ENCODE data around the gene SUCNR1. TPM values are rescaled to one million over a fixed set of nuclear protein-coding genes. Genes with fewer than 3 reads are reported as not detected.
"Not testable (repeated sequence)": the region's sequence is repeated elsewhere in the genome, so short reads cannot be mapped to it uniquely, and the experiment has no call there.

Gene SUCNR1
- total RNA-seq, 1 experiment from 2014 or later = not detected

- H3K4me3 ChIP-seq = no peak overlapping the region
- H3K27me3 ChIP-seq = no peaks in the 10 kb centered on the region
- DNase-seq = no peak
- no peaks in the 10 kb centered on the region for H3K9me3 ChIP-seq
- H3K36me3 ChIP-seq = no peaks in the 10 kb centered on the region
Observed at GRCh38 chr3:151864423-151865101, 8.9 kb upstream of the SUCNR1 start.

DNA sequence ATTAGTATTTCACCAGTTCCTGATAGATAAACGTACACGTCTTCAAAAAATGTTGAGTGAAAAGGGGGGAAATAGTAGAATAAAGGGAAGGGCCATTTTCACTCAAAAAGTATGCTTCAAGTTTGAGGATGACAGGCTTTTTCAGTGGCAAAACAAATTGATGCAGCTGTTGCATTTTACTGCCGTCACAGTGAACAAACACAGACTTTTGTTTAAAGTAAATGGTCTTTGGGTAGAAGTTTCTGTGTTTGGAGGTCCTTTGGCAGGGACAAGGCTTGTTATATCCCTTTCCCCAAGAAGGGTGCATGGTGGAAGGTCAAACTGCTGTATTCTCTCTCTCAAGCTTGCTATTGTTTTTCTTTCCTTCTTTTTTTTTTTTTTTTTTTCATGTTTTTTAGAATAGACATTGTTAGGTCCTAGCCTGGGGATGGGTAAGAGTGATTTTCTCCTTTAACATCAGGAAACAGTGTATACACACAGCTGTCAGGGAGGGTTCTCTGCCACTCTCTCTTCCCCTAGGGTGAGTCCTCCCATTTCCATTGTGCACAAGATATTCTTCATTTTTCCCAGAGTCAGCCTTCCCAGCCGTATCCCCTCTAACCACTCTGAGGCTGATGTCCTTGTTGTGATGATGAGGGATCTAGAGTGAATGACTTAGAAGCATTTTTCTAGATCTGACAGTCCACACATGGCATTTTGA, 6.6 kb upstream of the SUCNR1 start:
- DNase-seq = no peak
- no peak overlapping the region for H3K4me3 ChIP-seq
- no peaks in the 10 kb centered on the region for H3K27me3 ChIP-seq
- H3K9me3 ChIP-seq = no peaks in the 10 kb centered on the region
- no peaks in the 10 kb centered on the region for H3K36me3 ChIP-seq

GRCh38 chr3:151867666-151868065, 5.8 kb upstream of the SUCNR1 start:
- no peak overlapping the region for H3K4me3 ChIP-seq
- H3K27me3 ChIP-seq = no peaks in the 10 kb centered on the region
- no peaks in the 10 kb centered on the region for H3K9me3 ChIP-seq
- no peak for DNase-seq
- no peaks in the 10 kb centered on the region for H3K36me3 ChIP-seq

- Histone ChIP-seq H3K36me3 (no peaks in the 10 kb centered on the region), H3K27me3 (no peaks in the 10 kb centered on the region), H3K9me3 (no peaks in the 10 kb centered on the region), H3K4me3 (no peak overlapping the region)
- no peak for DNase-seq
Observed at GRCh38 chr3:151869181-151869580, 4.3 kb upstream of the SUCNR1 start.

DNA sequence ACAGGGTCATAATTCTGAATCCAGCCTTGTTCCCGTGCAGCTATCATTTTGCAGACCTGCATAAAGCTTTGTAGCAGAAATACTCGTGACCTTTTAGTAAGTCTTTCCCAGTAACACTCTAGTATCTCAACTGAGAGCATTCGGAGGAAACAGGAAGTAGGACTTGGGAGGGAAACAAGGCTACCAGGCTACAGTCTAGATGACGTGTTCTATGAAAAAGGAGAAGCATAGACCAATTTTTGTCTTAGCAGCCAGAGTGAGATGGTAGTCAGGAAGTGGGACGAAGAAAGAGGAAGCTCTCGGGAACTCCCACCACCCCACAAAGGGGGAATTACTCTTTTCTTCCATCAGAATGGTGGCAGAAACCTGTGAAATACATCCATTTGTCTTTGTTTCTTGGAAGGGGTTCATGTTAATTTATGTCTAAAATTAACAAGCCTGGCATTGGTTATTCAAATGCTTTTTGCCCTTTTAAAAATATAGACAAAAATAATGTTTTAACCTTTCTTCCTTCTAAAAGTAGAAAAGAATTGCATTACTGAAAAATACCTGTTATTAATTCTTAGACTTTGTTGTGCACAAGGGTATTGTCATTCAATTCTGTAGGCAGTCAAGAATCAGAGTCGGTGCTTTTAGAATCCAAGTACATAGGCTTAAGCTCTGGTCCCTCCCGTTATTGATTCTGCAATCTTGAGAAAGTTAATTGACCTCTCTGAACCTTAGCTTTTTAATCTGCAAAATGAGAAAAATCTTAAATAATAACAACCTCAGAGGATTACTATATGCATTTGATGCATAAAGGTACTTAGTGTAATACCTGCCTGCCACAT, 1.6 kb upstream of the SUCNR1 start:
- no peaks in the 10 kb centered on the region for H3K36me3 ChIP-seq
- no peak overlapping the region for H3K4me3 ChIP-seq
- H3K27me3 ChIP-seq = no peaks in the 10 kb centered on the region
- no peaks in the 10 kb centered on the region for H3K9me3 ChIP-seq
- no peak for DNase-seq

DNA sequence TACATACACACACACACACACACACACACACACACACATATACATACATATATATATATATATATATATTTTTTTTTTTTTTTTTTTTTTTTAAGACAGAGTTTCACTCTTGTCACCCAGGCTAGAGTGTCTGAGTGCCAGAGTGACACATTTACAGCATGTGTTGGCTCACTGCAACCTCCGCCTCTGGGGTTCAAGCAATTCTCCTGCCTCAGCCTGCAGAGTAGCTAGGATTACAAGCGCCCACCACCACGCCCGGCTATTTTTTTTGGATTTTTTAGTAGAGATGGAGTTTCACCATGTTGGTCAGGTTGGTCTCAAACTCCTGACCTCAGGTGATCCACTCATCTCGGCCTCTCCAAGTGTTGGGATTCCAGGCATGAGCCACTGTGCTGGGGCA, 636 bp downstream of the SUCNR1 start:
- H3K9me3 ChIP-seq, H3K27me3 ChIP-seq, H3K36me3 ChIP-seq, H3K4me3 ChIP-seq, DNase-seq: not testable (repeated sequence)

DNA sequence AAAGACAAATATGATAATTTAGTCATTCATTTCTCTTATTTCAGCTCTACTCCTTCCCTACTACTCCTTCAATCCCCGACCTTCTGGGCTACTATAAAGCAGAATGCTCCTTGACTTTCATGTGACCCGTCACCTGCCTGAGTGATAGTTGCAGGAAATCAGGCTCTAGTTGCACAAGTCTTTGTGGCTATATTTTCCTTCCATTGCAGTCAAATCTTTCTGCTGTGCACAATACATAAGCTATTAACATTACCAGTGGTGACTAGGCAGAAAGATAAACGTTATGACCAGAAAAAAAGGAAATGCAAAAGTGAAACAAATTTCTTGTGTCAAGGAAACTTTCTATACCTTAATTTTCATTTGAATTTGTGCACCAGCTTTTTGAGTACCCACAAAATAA, 2.3 kb downstream of the SUCNR1 start:
- no peak overlapping the region for H3K4me3 ChIP-seq
- no peak for DNase-seq

DNA sequence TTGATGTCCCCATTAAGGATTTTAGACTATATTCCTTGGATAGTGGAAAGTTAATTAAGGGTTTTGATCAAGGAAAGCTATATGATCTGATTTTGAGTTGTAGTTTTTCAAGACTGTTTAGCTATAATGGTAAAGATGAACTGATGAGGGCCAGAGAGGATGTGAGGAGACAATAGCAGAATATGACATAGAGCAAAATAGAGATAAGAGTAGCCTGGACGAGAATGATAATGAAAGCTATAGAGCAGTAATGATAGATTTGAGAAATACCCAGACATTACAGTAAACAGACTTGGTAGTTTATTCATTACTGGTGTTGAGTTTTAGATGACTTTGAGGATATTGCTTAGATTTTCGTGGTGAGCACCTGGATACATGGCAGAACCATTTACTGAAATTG, 3.8 kb downstream of the SUCNR1 start:
- H3K36me3 ChIP-seq = no peaks in the 10 kb centered on the region
- no peak overlapping the region for H3K4me3 ChIP-seq
- H3K9me3 ChIP-seq = no peaks in the 10 kb centered on the region
- no peaks in the 10 kb centered on the region for H3K27me3 ChIP-seq
- DNase-seq = no peak

More for the DNA sequence above, 2.3 kb downstream of the SUCNR1 start:
- H3K27me3 ChIP-seq = no peaks in the 10 kb centered on the region
- H3K9me3 ChIP-seq = no peaks in the 10 kb centered on the region
- H3K36me3 ChIP-seq = no peaks in the 10 kb centered on the region

- Histone ChIP-seq H3K4me3 (no peak overlapping the region), H3K36me3 (no peaks in the 10 kb centered on the region), H3K27me3 (no peaks in the 10 kb centered on the region), H3K9me3 (no peaks in the 10 kb centered on the region)
- no peak for DNase-seq
Observed at GRCh38 chr3:151878465-151878864, 5.0 kb downstream of the SUCNR1 start.

- no peak for DNase-seq
- Histone ChIP-seq H3K4me3 (no peak overlapping the region), H3K27me3 (no peaks in the 10 kb centered on the region), H3K9me3 (0 out of 2 replicates have a peak, but pooled peaks cover 3% of the 10 kb centered on the region), H3K36me3 (no peaks in the 10 kb centered on the region)
Observed at GRCh38 chr3:151879037-151879436, 5.6 kb downstream of the SUCNR1 start.

GRCh38 chr3:151879679-151880415, 6.4 kb downstream of the SUCNR1 start:
- DNase-seq = no peak
- H3K9me3 ChIP-seq = peaks cover 6% of the 10 kb centered on the region; the same call in 1 of the 2 replicates
- H3K36me3 ChIP-seq = no peaks in the 10 kb centered on the region
- no peaks in the 10 kb centered on the region for H3K27me3 ChIP-seq
- no peak overlapping the region for H3K4me3 ChIP-seq

DNA sequence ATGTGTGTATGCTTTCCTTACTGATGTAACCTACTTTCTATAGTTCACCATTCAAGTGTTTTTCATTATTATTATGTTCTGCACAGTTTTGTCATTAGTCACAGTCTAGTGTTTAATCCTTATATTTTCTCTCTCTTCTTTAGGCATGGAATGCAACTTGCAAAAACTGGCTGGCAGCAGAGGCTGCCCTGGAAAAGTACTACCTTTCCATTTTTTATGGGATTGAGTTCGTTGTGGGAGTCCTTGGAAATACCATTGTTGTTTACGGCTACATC, 6.9 kb downstream of the SUCNR1 start:
- H3K36me3 ChIP-seq = no peaks in the 10 kb centered on the region
- H3K9me3 ChIP-seq = peaks cover 6% of the 10 kb centered on the region; the same call in 1 of the 2 replicates
- H3K4me3 ChIP-seq = no peak overlapping the region
- no peak for DNase-seq
- no peaks in the 10 kb centered on the region for H3K27me3 ChIP-seq

- Histone ChIP-seq H3K36me3 (no peaks in the 10 kb centered on the region), H3K9me3 (peaks cover 6% of the 10 kb centered on the region; the same call in 1 of the 2 replicates), H3K4me3 (no peak overlapping the region), H3K27me3 (no peaks in the 10 kb centered on the region)
- DNase-seq = no peak
Observed at GRCh38 chr3:151881137-151881536, 7.7 kb downstream of the SUCNR1 start.

GRCh38 chr3:151885397-151885796, 12.0 kb downstream of the SUCNR1 start:
- not testable (repeated sequence) for DNase-seq, H3K4me3 ChIP-seq, H3K36me3 ChIP-seq, H3K27me3 ChIP-seq, H3K9me3 ChIP-seq

DNA sequence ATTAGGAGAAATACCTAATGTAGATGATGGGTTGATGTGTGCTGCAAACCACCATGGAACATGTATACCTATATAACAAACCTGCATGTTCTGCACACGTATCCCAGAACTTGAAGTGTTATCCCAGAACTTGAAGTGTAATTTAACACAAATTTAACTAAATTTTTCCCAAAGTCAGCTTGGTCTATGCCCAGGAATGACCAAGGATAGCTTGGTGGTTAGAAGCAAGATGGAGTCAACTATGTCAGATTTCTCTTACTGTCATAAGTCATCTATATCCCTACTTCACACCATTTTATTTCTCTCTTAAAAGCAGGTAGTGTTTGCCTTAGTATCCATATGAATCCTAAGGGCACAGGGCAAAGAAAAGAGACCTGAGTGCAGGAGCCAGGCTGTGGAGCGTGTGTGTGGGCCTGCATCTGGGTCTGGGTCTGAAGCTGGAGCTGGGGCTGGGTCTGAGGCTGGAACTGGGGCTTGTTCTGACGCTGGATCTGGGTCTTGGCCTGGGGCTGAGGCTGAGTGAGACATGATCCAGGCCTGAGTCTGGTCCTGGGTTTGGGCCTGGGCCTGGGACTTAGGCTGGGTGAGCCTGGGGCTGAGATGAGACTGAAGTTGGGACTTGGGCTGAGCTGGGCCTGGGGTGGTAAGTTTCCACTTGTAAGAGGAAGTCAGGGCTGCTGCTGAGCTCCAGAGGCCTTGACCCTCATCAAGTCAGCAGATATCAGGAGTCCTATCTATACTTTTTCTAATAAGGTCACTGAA, 14.2 kb downstream of the SUCNR1 start:
- not testable (repeated sequence) for H3K9me3 ChIP-seq, DNase-seq, H3K4me3 ChIP-seq, H3K36me3 ChIP-seq, H3K27me3 ChIP-seq

DNA sequence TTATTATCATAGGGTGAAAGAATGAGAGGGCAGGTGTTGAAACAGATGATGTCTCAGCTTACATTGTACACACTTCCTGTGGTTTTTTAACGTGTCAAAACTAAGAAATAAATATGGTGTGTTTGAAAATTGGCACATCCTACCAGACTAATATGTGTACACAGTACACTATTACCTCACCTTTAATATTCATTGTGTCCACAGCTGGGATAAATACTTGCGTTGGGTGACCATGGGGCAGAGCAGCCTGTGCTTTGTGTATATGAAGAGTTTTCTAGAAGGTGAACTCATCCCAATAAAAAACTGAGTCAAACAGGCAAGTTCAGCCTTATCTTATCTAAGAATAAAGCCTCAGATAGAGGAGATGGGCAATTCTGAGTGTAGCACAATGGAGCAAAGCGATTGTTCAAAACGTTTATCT, 17.3 kb downstream of the SUCNR1 start:
- no peak overlapping the region for H3K4me3 ChIP-seq

More for the DNA sequence above, 17.3 kb downstream of the SUCNR1 start:
- Histone ChIP-seq H3K9me3 (peaks cover 5% of the 10 kb centered on the region; the same call in 1 of the 2 replicates), H3K27me3 (no peaks in the 10 kb centered on the region), H3K36me3 (no peaks in the 10 kb centered on the region)
- no peak for DNase-seq
